ENCODE data around the gene KRTAP23-1.

The KRTAP23-1 gene

DNA sequence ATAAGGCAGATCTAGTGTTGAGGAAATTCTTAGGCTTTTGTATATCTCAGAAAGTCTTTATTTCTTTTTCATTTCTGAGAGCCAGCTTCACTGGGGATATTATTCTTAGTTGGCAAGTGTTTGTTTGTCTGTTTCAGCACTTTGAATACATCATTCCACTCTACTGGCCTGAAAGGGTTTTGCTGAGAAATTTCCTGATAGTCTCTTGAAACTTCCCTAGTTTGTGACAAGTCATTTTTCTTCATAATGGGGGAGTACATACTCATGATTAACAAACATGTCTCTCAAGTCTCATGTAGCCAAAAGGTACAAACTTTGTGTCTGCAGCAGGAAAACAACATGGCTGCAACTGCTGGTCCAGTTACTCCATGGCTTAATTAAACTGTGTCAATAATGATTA, 22.0 kb downstream of the KRTAP23-1 start:
- no peak for DNase-seq
- in situ Hi-C loops (cut with MboI; ENCODE audit: low pct_unique_long_range_greater_than_20kb, low sequenced_read_pairs), result no loop called here

DNA sequence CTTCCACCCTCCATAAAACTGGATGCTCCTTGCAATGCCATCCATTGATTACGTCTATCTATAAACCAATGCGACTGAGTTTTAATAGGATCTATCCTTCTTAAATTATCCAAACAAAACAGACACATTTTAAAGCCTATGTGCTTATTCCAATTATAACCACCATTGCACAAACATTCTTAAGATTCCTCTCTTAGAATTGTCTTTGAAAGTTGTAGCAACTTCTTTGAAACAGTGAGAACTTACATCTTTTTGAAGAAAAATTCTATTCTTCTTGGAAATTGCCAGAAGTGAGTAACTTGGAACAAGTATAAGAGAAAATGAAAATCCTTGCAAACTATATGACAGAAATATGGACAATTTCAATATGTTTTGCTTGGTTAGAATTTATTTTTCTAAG, 28.2 kb downstream of the KRTAP23-1 start, which contains the start of gene KRTAP26-1:
TSS of gene KRTAP26-1 (minus strand) at position 101 of the 400 bp plus-strand sequence. CDS start 280 bp downstream, outside the sequence.
- in situ Hi-C loops (cut with MboI; ENCODE audit: low pct_unique_long_range_greater_than_20kb, low sequenced_read_pairs), result no loop called here
- DNase-seq, result no peak

DNA sequence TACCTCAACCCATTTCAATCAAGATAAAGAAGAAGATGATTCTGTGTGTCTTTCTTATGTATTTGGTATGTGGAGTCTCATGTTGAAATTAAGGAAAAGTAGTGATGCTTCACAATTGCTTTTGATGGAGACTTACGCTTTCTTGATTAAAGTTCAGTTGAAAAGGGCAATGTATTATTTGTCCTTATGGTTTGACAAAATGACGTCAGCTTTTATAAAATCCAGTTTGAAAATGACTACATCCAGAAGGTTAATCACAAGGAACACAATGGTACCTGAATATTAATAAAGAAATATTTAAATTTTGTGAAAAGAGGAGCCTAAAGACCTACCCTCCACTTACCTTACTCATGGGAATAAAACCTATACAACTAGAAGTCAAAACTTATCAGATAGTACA, 32.7 kb downstream of the KRTAP23-1 start:
- in situ Hi-C loops (cut with MboI; ENCODE audit: low pct_unique_long_range_greater_than_20kb, low sequenced_read_pairs), result no loop called here
- DNase-seq, result no peak

DNA sequence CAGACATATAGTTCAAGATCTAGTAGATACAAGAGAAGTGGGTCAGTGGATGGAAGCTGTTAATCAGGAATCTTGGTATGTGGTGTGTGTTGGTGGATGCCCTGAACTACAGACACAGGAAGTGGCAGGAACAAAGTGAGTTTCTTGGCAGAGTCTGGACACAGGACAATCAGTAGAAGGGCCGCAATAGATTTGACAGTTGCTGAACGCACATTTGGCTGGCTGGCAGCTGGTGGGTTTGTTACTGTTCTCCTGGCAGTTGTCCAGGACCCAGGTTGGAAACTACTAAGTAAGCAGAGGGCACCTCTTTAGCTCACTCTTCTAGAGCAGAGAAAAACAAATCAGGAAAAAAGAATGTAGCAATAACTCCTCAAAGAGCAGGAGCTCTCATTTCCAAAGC, 41.5 kb downstream of the KRTAP23-1 start:
- DNase-seq, result no peak
- in situ Hi-C loops (cut with MboI; ENCODE audit: low pct_unique_long_range_greater_than_20kb, low sequenced_read_pairs), result no loop called here

DNA sequence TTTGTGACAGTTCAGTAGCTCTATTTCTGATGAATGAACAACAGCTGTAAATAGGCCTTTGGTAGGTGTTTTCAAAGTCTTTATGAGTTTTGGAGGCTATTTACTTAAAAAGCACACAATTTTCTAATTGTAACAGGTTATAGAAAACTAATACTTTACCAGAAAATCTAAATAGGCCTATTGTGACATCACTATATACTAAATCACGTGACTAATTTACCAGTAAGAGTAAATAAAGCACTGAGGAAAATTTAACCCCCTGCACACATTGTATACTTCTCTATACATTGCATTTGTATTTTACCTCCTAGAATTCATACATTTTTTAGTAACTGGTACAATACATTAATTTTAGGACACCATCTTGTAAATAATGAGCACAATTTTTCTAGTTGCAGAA, 43.3 kb downstream of the KRTAP23-1 start:
- in situ Hi-C loops (cut with MboI; ENCODE audit: low pct_unique_long_range_greater_than_20kb, low sequenced_read_pairs), result no loop called here
- DNase-seq, result no peak
